ENCODE results near the gene PCDH17. TPM values are rescaled to one million over a fixed set of nuclear protein-coding genes. Genes with fewer than 3 reads are reported as not detected.

Gene PCDH17
- total RNA-seq, 1 donor from 2014 or later, result 7.3 TPM

DNA sequence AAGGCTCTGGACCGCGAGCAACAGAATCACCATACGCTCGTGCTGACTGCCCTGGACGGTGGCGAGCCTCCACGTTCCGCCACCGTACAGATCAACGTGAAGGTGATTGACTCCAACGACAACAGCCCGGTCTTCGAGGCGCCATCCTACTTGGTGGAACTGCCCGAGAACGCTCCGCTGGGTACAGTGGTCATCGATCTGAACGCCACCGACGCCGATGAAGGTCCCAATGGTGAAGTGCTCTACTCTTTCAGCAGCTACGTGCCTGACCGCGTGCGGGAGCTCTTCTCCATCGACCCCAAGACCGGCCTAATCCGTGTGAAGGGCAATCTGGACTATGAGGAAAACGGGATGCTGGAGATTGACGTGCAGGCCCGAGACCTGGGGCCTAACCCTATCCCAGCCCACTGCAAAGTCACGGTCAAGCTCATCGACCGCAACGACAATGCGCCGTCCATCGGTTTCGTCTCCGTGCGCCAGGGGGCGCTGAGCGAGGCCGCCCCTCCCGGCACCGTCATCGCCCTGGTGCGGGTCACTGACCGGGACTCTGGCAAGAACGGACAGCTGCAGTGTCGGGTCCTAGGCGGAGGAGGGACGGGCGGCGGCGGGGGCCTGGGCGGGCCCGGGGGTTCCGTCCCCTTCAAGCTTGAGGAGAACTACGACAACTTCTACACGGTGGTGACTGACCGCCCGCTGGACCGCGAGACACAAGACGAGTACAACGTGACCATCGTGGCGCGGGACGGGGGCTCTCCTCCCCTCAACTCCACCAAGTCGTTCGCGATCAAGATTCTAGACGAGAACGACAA is 1.8 kb downstream of the PCDH17 start:
- intact Hi-C loops (cut with DNase I), result loop anchor here (5.0 kb wide), 1 partner anchor 224 kb away; no protein-coding TSS in a partner anchor
- peak; percentile 85 for DNase-seq (ENCODE audit: low spot score)

DNA sequence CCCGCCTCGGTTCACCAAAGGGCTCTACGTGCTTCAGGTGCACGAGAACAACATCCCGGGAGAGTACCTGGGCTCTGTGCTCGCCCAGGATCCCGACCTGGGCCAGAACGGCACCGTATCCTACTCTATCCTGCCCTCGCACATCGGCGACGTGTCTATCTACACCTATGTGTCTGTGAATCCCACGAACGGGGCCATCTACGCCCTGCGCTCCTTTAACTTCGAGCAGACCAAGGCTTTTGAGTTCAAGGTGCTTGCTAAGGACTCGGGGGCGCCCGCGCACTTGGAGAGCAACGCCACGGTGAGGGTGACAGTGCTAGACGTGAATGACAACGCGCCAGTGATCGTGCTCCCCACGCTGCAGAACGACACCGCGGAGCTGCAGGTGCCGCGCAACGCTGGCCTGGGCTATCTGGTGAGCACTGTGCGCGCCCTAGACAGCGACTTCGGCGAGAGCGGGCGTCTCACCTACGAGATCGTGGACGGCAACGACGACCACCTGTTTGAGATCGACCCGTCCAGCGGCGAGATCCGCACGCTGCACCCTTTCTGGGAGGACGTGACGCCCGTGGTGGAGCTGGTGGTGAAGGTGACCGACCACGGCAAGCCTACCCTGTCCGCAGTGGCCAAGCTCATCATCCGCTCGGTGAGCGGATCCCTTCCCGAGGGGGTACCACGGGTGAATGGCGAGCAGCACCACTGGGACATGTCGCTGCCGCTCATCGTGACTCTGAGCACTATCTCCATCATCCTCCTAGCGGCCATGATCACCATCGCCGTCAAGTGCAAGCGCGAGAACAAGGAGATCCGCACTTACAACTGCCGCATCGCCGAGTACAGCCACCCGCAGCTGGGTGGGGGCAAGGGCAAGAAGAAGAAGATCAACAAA is 2.6 kb downstream of the PCDH17 start:
- peak; percentile 70 for DNase-seq (ENCODE audit: low spot score)
- intact Hi-C loops (cut with DNase I), result loop anchor here (5.0 kb wide), 1 partner anchor 223 kb away; no protein-coding TSS in a partner anchor

DNA sequence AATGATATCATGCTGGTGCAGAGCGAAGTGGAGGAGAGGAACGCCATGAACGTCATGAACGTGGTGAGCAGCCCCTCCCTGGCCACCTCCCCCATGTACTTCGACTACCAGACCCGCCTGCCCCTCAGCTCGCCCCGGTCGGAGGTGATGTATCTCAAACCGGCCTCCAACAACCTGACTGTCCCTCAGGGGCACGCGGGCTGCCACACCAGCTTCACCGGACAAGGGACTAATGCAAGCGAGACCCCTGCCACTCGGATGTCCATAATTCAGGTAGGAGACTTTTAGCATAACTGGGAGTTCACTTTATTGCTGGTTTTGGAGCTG is 3.3 kb downstream of the PCDH17 start:
- intact Hi-C loops (cut with DNase I), result loop anchor here (5.0 kb wide), 1 partner anchor 222 kb away; no protein-coding TSS in a partner anchor
- DNase-seq (ENCODE audit: low spot score), result peak; percentile 66

DNA sequence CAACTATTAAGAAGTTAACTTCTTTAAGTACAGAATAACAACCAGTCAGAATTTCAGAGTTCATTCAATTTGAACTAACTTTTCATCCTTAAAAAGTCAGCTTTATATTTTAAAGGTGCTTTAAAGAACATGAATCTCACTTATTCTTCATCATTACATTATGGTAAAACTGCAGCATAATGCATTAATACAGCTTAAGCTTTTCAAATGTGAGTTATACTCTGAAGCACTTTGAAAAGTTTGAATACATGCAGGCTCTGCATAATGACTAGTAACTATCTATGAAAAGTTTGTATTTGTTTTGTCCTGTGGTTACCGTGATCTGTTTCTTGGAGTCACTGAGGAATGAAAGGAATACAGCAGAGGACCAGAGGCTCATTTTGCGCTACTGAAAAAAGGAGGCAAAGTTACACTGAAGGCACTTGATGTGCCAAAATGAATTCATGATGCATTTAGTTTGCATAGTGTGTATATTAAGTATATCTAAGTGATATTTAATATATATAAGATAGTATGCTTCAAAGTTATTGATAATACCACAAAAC is 4.1 kb downstream of the PCDH17 start:
- intact Hi-C loops (cut with DNase I), result no loop called here
- no peak for DNase-seq (ENCODE audit: low spot score)

DNA sequence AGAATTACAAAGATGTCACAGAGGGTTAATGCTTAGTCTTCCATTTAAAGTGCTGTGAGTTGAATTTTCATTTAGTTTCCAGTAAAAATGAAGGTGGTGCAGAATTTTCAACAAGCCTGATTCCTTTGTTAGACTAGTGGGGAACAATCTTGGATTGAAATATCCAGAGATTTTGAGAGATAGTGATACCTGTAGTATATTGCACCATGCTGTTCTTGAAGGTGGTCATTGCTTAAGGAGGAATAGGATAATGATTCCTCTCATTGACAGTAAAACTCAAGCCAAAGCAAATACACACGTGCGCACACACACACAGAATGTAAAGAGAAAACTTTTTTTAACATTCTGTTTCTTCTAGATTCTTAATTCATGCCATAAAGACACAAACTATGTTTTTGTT is 5.3 kb downstream of the PCDH17 start:
- no peak for DNase-seq (ENCODE audit: low spot score)
- intact Hi-C loops (cut with DNase I), result no loop called here

DNA sequence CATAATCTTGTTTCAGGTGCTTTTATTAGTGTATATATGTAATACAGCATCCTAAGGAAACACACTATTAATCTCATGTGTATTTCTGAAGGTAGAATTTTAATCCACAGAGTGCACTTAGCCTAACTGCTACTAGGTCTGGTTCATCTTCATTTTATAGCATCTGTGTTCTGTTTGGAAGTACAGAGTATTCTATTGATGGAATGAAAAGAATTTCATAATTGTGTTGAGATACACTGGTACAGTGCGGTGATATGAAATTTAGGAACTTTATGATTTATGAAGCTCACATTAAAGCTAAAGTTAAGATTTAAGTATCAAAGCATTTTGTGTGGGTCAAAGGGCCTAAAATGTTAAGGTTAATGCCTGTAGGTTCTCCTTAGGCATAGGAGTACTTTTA is 6.0 kb downstream of the PCDH17 start:
- no peak for DNase-seq (ENCODE audit: low spot score)
- intact Hi-C loops (cut with DNase I), result no loop called here

DNA sequence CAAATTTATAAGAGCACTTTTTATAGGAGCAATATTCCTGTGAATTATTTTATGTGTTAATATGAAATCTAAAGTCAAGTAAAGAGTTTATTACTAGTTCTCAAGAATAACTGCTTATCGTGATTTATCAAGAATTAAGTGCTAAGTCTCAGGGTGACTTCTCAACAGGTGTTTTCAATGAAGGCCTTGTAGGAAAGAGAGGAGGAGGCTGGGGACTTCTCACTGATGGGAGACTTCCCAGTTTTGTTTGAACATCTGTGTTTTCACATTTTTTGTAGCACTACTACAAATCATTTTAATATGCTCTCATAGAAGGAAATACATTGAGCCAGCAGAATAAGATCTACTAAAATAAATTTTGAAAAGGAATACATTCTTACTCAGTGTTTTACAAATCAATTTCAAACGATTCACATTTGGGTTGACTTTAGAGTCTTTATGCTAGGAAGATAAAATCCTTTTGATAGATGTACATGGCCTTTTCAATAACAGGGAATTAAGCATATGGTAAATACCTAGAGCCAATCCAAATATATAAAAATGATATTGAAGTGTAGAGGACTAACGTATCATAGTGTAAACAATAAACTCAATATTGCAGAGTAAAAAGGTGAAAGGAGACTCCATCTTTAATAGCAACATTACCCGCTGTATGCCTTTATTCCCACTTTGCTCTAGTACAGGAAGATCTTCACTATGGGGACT is 6.8 kb downstream of the PCDH17 start:
- intact Hi-C loops (cut with DNase I), result no loop called here
- no peak for DNase-seq (ENCODE audit: low spot score)

DNA sequence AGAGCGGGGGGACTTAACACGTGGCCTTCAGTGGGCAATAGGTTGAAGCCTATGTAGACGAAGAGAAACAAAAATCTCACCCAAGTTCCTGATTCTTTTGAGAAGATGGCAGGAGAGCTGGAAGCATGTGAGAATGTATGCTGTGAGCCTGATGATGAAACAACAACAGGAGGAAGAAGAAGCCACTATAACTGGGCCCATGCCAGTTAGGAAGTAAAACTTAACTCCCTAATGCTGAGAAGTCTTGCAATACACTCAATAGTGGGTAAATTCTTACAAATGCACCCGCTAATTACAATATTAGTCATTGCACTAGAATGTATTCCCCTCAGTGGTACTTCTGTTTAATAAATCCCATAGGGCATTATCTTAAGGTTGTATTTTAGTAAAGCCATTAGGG is 9.1 kb downstream of the PCDH17 start:
- intact Hi-C loops (cut with DNase I), result no loop called here
- no peak for DNase-seq (ENCODE audit: low spot score)

DNA sequence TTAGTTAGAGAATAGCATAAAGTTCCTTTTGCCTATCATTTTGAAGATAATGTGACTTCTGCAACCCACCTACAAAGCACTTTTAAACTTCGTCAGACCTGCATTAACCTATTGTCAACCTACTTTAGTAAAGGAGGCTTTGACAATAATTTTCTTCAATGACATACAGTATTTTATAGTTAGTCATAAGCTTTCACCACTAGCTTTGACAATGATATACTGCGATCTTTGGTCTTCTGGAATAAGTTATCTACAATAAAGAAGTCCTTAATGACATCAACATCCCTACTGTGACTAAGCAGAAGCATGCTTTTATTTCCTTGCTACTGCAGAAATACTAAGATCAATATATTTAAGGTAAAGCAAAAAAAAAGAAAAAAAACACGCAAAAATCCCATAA is 9.5 kb downstream of the PCDH17 start:
- intact Hi-C loops (cut with DNase I), result no loop called here
- no peak for DNase-seq (ENCODE audit: low spot score)

DNA sequence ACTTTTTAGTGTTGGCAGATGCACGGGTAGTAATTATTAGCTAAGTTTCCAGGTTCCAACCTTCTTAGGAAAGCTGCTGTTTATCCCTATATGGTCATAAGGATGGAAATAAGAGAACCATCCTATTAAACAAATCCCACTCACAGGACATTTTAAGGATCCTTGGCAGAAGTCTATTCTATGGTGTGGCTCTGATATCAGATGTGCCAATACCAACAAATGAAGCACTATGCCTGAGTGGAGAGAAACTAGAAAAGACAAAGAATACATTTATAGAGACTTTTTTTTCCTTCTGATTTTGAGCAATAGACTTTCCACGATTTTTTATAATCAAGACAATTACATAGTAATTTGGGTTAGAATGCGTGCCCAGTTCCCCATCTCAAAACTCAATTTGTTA is 12.6 kb downstream of the PCDH17 start:
- DNase-seq (ENCODE audit: low spot score), result no peak
- intact Hi-C loops (cut with DNase I), result no loop called here

DNA sequence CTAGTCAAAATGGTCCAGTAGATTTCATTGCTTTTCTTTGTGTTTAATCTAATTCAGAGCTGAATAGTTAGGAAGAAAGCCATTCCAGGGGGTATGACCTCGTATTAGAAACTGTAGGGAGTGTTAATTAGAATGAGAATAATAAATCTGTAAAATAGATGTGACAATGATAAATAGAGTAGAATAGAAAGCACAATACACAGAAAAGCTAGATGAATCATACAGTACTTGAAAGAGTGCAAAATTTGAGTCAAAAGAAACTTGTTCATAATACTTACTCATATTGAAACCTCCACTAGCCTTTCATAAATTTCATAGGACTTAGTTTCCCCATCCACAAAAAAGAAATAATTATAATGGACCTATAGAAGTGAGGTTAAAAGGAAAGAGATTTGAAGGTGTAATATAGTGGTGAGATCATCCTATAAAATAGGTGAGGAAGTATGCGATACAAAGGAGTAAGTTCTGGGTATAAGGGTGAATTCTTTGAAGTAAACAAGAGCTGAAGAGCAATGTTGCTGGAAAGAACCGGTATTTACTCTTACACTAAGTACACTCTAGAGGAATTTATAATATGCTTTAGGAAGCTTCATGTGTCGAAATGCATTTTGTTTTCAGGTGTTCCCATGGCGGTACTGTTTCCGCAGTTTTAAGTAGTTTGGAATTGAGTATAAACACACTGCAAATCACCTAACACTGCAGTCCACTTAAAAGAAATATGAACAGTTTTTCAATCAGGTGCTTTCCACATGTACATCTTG is 21.9 kb downstream of the PCDH17 start:
- no peak for DNase-seq (ENCODE audit: low spot score)
- intact Hi-C loops (cut with DNase I), result no loop called here

DNA sequence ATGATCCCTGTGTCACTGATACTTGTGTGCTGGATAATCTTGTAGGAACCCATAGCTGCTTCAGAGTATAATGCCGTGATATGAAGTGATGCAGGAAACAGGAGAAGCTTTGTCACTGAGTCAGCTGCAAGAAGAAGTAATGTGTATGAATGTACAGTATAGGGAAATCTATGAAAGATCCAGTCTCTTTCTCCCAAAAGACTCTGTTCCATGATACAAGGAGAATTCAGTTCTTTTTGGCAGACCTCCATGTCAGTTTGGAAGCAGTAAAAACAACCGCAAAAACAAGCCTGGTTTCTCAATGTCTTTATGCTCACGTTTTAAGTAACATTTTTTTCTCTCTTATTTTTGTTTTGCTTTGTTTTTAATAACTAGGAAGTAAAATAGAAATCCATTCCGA is 33.9 kb downstream of the PCDH17 start:
- no peak for DNase-seq (ENCODE audit: low spot score)
- intact Hi-C loops (cut with DNase I), result no loop called here

DNA sequence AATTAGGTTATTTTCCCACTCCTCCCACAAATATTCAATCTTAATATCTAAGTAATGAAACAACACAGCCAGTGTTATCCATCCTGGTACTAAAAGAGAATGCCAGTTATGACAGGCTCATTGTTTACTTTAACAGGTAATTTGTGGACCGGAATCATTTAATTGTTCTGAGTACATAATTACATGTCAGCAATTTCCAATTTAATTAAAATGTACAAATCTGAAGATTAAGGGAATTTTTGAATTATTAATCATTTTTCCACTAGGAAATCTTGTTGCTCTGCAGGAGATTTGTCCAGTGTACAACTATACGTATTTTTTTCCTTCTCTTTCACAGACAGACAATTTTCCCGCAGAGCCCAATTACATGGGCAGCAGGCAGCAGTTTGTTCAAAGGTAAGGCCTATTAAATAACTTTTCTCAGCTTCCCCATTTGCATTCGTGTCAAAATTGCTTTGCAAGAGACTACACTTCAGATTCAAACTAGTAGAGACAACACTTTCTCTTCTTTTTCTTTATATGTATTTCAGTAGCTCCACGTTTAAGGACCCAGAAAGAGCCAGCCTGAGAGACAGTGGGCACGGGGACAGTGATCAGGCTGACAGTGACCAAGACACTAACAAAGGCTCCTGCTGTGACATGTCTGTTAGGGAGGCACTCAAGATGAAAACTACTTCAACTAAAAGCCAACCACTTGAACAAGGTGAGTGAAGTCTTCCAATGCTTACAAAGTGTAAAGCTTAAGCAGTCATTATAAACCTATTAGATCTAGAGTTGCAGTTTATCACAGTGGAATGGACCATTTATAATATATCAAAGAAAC is 34.8 kb downstream of the PCDH17 start:
- intact Hi-C loops (cut with DNase I), result no loop called here
- DNase-seq (ENCODE audit: low spot score), result no peak

DNA sequence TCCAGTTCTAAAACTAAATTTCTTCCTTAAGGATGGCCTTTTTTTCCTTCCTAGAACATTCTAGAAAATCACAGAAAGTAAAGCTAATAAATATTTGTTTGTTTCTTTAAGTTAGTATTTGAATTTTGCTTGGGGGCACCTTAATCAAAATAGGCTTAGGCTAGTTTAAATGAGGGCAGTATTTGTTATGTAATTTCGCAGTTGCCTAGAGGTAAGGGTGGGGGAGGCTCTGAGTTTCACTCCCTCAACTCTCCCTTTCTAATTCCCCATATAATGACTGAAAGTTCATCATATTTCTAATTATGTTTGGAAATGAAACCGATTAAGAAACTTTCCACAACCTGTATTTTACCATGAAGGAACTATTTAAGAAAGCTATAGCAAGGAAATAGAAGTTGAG is 40.6 kb downstream of the PCDH17 start:
- no peak for DNase-seq (ENCODE audit: low spot score)
- intact Hi-C loops (cut with DNase I), result no loop called here

DNA sequence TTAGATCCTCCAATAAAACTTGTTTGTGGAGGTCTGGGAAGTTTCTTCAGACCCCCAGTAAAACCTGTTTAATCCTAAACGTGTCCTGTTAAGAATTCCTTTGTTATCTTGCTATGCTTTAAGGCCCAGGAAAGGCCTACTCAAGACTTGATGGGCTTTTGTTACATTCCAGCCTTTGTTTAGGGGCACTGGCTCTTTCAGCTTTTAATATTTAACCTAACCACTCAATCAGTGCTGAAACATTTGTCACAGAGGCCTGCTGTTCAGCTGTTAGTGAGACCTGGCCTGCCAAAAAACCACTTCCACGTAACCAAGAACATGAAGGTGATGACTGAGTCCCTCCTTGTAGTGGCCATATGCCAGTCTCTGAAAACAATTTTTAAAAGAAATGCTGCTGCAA is 41.7 kb downstream of the PCDH17 start:
- DNase-seq (ENCODE audit: low spot score), result no peak
- intact Hi-C loops (cut with DNase I), result no loop called here

DNA sequence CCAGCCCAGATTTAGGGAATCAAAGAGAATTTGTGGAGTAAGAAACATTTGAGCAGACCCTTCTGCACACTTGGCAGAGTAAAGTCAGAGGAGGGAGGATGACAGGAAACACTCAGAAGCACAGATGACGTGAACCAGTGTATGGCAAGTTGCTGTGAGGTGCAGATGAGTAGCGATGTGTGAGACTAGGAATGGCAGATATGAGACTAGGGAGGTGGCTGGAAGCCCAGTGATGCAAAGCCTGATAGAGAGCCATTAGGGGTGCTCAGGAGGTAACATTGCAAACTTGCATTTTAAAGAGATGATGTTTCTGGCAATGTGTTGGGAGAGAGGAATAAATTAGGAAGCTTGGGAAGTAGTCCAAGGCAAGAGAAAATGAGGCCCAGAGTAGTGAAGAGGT is 44.0 kb downstream of the PCDH17 start:
- intact Hi-C loops (cut with DNase I), result no loop called here
- DNase-seq (ENCODE audit: low spot score), result no peak

DNA sequence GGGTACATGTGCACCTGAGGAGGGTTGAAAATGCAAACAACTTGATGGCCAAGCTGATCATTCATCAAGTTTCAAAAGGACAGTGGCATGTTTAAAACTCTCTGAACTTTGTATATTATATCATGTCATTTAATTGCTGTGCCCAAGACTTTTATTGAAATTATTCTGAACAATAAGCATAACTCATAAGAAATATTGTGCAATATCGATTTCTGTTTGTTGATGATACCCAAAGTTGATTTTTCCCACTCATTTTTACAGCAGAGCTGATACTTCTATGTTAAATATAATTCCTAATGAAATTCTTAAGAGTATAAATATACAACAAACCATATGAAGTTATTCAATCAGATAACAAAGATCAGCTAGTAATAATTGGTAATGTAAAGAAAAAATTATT is 49.1 kb downstream of the PCDH17 start:
- no peak for DNase-seq (ENCODE audit: low spot score)
- intact Hi-C loops (cut with DNase I), result no loop called here

DNA sequence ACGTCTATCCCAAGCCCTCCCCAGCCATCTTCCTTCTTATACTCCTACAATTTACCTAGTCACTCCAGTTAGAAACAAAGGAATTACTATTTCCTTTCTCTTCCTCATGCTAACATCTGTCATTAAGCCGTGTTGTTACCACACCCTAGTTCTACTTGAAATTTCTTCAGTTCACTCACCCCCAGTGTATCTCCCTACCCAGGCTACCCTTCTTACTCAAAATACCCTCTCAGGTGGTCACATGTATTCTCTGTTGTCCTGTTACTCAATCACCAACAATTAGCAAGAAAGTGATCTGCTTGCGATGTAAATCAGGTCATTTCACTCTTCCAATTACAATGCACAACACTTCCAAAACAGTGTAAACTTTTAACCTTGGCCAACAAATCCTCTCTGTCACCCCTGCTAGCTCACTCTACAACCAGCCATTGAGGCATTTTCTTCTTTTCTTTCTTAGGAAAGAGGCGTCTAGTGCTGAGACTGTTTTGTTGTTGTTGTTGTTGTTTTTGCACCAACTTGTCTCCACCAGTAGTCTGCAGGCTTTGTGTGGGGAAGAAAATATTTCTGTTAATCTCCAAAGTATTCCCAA is 50.7 kb downstream of the PCDH17 start:
- no peak for DNase-seq (ENCODE audit: low spot score)
- intact Hi-C loops (cut with DNase I), result no loop called here

Measured in cardiac septum (tissue), 1 donor.